ENCODE measurements around the gene RUVBL2. TPM values are rescaled to one million over a fixed set of nuclear protein-coding genes. Genes with fewer than 3 reads are reported as not detected.
A peak's percentile ranks its signal among the peaks of the same experiment; 100 is the strongest.

The RUVBL2 gene
- total RNA-seq: 10 to 100 TPM; 47.9 to 56.7 TPM
- long read RNA-seq, transcript RUVBL2-206 (15 exons, 2,009 nt): major isoform, 57 of 82 reads
- long read RNA-seq, partial matches to known transcripts: 12 of 82 reads
- long read RNA-seq, other reads (novel, unspliced or antisense): 13 of 82 reads

GRCh38 chr19:48993175-48994034 lies at the start of gene RUVBL2, which contains the start of gene GYS1:
RUVBL2 (plus strand) TSS chr19:48993887; CDS start chr19:48993912, 25 bp downstream.
GYS1 (minus strand) TSS chr19:48993309; CDS start chr19:48993112, 197 bp downstream.
- DNase-seq (peak; percentile 99 to 100), ATAC-seq (peak; percentile 89)
- intact Hi-C loops (cut with DNase I, micrococcal nuclease): no loop called here

GRCh38 chr19:48945415-48945814 lies 48.3 kb upstream of the RUVBL2 start:
- intact Hi-C loops (cut with DNase I, micrococcal nuclease): no loop called here
- DNase-seq: no peak
- no peak for ATAC-seq

GRCh38 chr19:48945817-48946216 lies 47.9 kb upstream of the RUVBL2 start:
- ATAC-seq: no peak
- intact Hi-C loops (cut with DNase I, micrococcal nuclease): no loop called here

GRCh38 chr19:48946463-48947257 lies 47.0 kb upstream of the RUVBL2 start:
- intact Hi-C loops (cut with DNase I, micrococcal nuclease): no loop called here
- DNase-seq (no peak), ATAC-seq (peak; percentile 29)

More at GRCh38 chr19:48945817-48946216, 47.9 kb upstream of the RUVBL2 start:
- DNase-seq: no peak

GRCh38 chr19:48947258-48947542 lies 46.5 kb upstream of the RUVBL2 start:
- ATAC-seq: no peak
- intact Hi-C loops (cut with DNase I, micrococcal nuclease): no loop called here

GRCh38 chr19:48950159-48950558 lies 43.5 kb upstream of the RUVBL2 start:
- intact Hi-C loops (cut with DNase I, micrococcal nuclease): no loop called here
- ATAC-seq: no peak
- no peak for DNase-seq

More at GRCh38 chr19:48947258-48947542, 46.5 kb upstream of the RUVBL2 start:
- DNase-seq: no peak

- intact Hi-C loops (cut with DNase I, micrococcal nuclease): no loop called here
- no peak for DNase-seq
- ATAC-seq: peak; percentile 42
Observed at GRCh38 chr19:48950830-48951519, 42.7 kb upstream of the RUVBL2 start.

GRCh38 chr19:48953141-48953540 lies 40.5 kb upstream of the RUVBL2 start:
- intact Hi-C loops (cut with DNase I, micrococcal nuclease): no loop called here
- DNase-seq: no peak
- ATAC-seq: no peak

GRCh38 chr19:48953990-48954594 lies 39.6 kb upstream of the RUVBL2 start:
- DNase-seq (peak in 1 of 2 donors; percentile 33), ATAC-seq (peak; percentile 51)
- intact Hi-C loops (cut with DNase I, micrococcal nuclease): no loop called here

GRCh38 chr19:48954595-48955307 lies 38.9 kb upstream of the RUVBL2 start, which contains the start of gene BAX:
BAX (plus strand) TSS chr19:48954875; CDS start chr19:48954929, 54 bp downstream.
- ATAC-seq (peak; percentile 85), DNase-seq (peak; percentile 98)
- intact Hi-C loops (cut with DNase I, micrococcal nuclease): no loop called here

- ATAC-seq (no peak), DNase-seq (no peak)
- intact Hi-C loops (cut with DNase I, micrococcal nuclease): no loop called here
Observed at GRCh38 chr19:48955308-48955958, 38.3 kb upstream of the RUVBL2 start.

- no peak for DNase-seq
- intact Hi-C loops (cut with DNase I, micrococcal nuclease): no loop called here
- ATAC-seq: no peak
Observed at GRCh38 chr19:48958006-48958405, 35.7 kb upstream of the RUVBL2 start.

GRCh38 chr19:48959341-48960239 lies 34.1 kb upstream of the RUVBL2 start:
- DNase-seq: no peak
- intact Hi-C loops (cut with DNase I, micrococcal nuclease): loop anchor here in 1 of 2 donors (10.0 kb wide), 1 partner anchor 85 kb away; the partner anchor contains the start of gene PPP1R15A
- no peak for ATAC-seq

- intact Hi-C loops (cut with DNase I, micrococcal nuclease): loop anchor here in 1 of 2 donors (10.0 kb wide), 1 partner anchor 86 kb away; the partner anchor contains the start of gene PPP1R15A
- DNase-seq (peak in 1 of 2 donors; percentile 34), ATAC-seq (no peak)
Observed at GRCh38 chr19:48961051-48961649, 32.5 kb upstream of the RUVBL2 start.

GRCh38 chr19:48961673-48962028 lies 32.0 kb upstream of the RUVBL2 start:
- intact Hi-C loops (cut with DNase I, micrococcal nuclease): loop anchor here in 1 of 2 donors (10.0 kb wide), 1 partner anchor 87 kb away; the partner anchor contains the start of gene PPP1R15A
- DNase-seq: peak in 1 of 2 donors; percentile 34
- ATAC-seq: no peak
